Kidney (tissue), 14 donors: Measurements from ENCODE around the gene CD34. TPM values are rescaled to one million over a fixed set of nuclear protein-coding genes. Genes with fewer than 3 reads are reported as not detected.

Experiments
- DNase-seq, 5 donors: peaks; one replicate each; pipeline ENCODE4 v3.0.0-alpha.2; 2013 to 2020
- FAIRE-seq: peaks from 2 replicates; lab custom pipeline; 2012; peaks lifted over from hg19 to GRCh38; lab: Jason Lieb, UNC
- H3K27ac ChIP-seq, 2 donors: one replicate each; pipeline ENCODE4 v1.7.0; 2013; ENCODE audit warnings: low read depth in 2 of 2, low read length in 2 of 2, inconsistent platforms in 1 of 2
- H3K27me3 ChIP-seq: one replicate; pipeline ENCODE4 v1.7.1; 2013; ENCODE audit warnings: low read length, inconsistent platforms; ENCODE audit not compliant: control insufficient read depth, insufficient read depth
- H3K36me3 ChIP-seq, 3 donors: one replicate each; pipeline versions ENCODE4 v1.7.0 to v1.7.1; 2013; ENCODE audit warnings: low read length in 3 of 3, control low read depth in 1 of 3, inconsistent platforms in 1 of 3; ENCODE audit not compliant: insufficient read depth in 3 of 3, control insufficient read depth in 2 of 3
- H3K4me1 ChIP-seq, 3 donors: one replicate each; pipeline versions ENCODE4 v1.7.0 to v1.7.1; 2013; ENCODE audit warnings: low read length in 3 of 3, inconsistent platforms in 1 of 3, low read depth in 1 of 3; ENCODE audit not compliant: control insufficient read depth in 2 of 3, insufficient read depth in 2 of 3
- H3K4me3 ChIP-seq, 3 donors: one replicate each; pipeline versions ENCODE4 v1.7.0 to v1.8.1; 2013; ENCODE audit warnings: low read length in 3 of 3, control low read depth in 1 of 3, inconsistent platforms in 1 of 3
- H3K9ac ChIP-seq, 3 donors: one replicate each; pipeline versions ENCODE4 v1.7.0 to v1.7.1; 2013; ENCODE audit warnings: low read length in 3 of 3, control low read depth in 1 of 3, inconsistent platforms in 1 of 3
- H3K9me3 ChIP-seq, 3 donors: one replicate each; pipeline versions ENCODE4 v1.7.0 to v1.7.1; 2013; ENCODE audit warnings: low read length in 3 of 3, control low read depth in 1 of 3, inconsistent platforms in 1 of 3; ENCODE audit not compliant: control insufficient read depth in 2 of 3, insufficient read depth in 1 of 3
- intact Hi-C: fragments of 100-400 bp; cut with DNase I; formaldehyde crosslinking; loops from one replicate; pipeline ENCODE4 v1.11.1; 2022
- polyA plus RNA-seq: library from polyadenylated mRNA; stranded (reverse); fragments of 350-450 nt; fragmentation: Illumina TruSeq; extraction: RNeasy Lipid Tissue Mini Kit (QIAGEN cat#74804); gene quantifications from one replicate; pipeline ENCODE4 v1.2.3, GENCODE V29; 2014; ENCODE audit warnings: low read depth, low replicate concordance; ENCODE audit not compliant: insufficient read depth
- total RNA-seq: library from RNA; stranded (reverse); fragmentation: NEBNext Ultra II Directional; extraction: Animal tissue kit (Norgen Biotek cat#: 25700); gene quantifications from one replicate; pipeline ENCODE4 v1.2.1, GENCODE V29; 2021
- TF ChIP-seq, protein P1 (sequence below): IDR thresholded peaks from 3 replicates; pipeline ENCODE4 v1.5.1; 2012; ENCODE audit warnings: mild to moderate bottlenecking, moderate library complexity, borderline replicate concordance; ENCODE audit not compliant: insufficient read depth; ENCODE audit errors: extremely low read depth
- donor health status: control.
- donor health status: control.
- donor health status: control.
- donor health status: control.
- donor health status: control.
- donor health status: DM: yes; HTN: yes; CAD: no.
- donor health status: Normal renal cell carcinoma (clear cell type).

CD34 gene
- total and polyA plus RNA-seq, 2 donors from 2014 or later, result 50.9 to 69.4 TPM

DNA sequence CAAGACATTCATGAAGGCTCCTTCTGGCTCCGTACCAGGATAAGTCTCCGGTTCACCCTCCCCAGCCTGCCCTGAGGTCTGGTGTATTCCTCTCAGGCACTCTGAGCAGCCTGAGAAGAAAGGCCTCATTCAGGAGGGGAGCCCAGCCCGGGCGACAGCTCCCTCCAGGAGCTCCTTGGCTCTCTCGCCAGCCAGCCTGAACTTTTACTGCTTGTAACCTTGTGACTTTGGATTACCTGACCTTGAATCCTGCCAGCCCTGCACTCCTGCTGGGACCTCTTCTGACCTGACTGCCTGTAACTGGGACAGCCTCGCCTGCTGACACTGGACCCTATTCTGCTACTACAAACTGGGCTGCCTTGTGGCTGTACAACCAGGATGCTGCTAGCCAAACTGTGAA is 65.8 kb downstream of the CD34 start:
- H3K9ac ChIP-seq, result no peak overlapping the region

DNA sequence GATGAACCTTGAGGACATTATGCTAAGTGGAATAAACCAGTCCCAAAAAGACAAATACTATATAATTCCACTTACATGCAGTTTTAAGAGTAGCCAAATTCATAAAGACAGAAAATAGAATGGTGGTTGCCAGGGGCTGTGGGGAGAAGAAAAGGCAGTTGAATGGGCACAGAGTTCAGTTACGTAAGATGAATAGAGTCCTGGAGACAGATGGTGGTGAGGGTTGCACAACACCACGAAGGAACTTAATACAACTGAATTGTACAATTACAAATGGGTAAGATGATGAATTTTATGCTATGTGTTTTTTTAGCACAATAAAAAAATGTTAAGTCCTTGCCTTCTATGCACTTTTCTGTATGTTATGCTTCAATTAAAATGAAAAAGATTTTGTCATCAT is 66.6 kb downstream of the CD34 start:
- no peak for FAIRE-seq
- peaks cover 0 to 24% (median 20%) of the 10 kb centered on the region in 3 donors for H3K4me1 ChIP-seq
- H3K9ac ChIP-seq, result no peak overlapping the region

More for the DNA sequence above, 65.8 kb downstream of the CD34 start:
- peaks cover 0 to 11% (median 0%) of the 10 kb centered on the region in 3 donors for H3K36me3 ChIP-seq
- no peak overlapping the region for H3K4me3 ChIP-seq
- no peaks in the 10 kb centered on the region for H3K27me3 ChIP-seq
- no peak for FAIRE-seq
- TF ChIP-seq, protein P1, sequence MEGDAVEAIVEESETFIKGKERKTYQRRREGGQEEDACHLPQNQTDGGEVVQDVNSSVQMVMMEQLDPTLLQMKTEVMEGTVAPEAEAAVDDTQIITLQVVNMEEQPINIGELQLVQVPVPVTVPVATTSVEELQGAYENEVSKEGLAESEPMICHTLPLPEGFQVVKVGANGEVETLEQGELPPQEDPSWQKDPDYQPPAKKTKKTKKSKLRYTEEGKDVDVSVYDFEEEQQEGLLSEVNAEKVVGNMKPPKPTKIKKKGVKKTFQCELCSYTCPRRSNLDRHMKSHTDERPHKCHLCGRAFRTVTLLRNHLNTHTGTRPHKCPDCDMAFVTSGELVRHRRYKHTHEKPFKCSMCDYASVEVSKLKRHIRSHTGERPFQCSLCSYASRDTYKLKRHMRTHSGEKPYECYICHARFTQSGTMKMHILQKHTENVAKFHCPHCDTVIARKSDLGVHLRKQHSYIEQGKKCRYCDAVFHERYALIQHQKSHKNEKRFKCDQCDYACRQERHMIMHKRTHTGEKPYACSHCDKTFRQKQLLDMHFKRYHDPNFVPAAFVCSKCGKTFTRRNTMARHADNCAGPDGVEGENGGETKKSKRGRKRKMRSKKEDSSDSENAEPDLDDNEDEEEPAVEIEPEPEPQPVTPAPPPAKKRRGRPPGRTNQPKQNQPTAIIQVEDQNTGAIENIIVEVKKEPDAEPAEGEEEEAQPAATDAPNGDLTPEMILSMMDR, result no peak
- H3K9me3 ChIP-seq, result no peaks in the 10 kb centered on the region
- peaks cover 0 to 31% (median 24%) of the 10 kb centered on the region in 3 donors for H3K4me1 ChIP-seq
- intact Hi-C loops, result no loop called here
- H3K27ac ChIP-seq, result peak overlapping the region; percentile 29 to 52
- DNase-seq, result no peak

DNA sequence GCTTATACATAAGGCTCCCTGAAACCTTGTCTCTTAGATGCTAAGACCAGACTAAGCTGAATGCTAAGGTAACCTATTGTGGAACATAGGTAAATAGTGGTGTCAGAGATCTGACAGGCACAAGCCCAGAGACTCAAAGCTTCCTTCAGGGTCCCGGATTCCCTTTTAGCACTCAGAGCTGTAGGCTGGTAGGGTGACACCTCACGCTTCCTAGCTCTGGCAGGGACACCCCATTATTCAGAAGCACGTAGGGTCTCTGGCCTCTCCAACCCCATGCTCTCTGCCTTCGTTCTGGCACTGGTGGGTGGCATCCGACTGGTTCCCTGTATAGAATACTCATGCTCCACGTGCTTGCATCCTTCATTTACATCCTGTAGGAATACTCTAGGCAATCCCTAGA is 68.4 kb downstream of the CD34 start:
- H3K36me3 ChIP-seq, result peaks cover 0 to 10% (median 0%) of the 10 kb centered on the region in 3 donors
- DNase-seq (no peak), FAIRE-seq (no peak)
- H3K4me1 ChIP-seq, result peaks cover 0 to 24% (median 18%) of the 10 kb centered on the region in 3 donors
- TF ChIP-seq, protein P1, result no peak
- H3K4me3 ChIP-seq, result no peak overlapping the region
- H3K9ac ChIP-seq, result no peak overlapping the region
- intact Hi-C loops, result no loop called here
- no peaks in the 10 kb centered on the region for H3K27me3 ChIP-seq
- no peaks in the 10 kb centered on the region for H3K9me3 ChIP-seq
- H3K27ac ChIP-seq, result peak overlapping the region in 1 of 2 donors; percentile 10

More for the DNA sequence above, 66.6 kb downstream of the CD34 start:
- TF ChIP-seq, protein P1, result no peak
- Histone ChIP-seq H3K27ac (no peak overlapping the region), H3K36me3 (peaks cover 0 to 10% (median 0%) of the 10 kb centered on the region in 3 donors), H3K9me3 (no peaks in the 10 kb centered on the region), H3K27me3 (no peaks in the 10 kb centered on the region), H3K4me3 (no peak overlapping the region)
- intact Hi-C loops, result no loop called here
- DNase-seq, result no peak

DNA sequence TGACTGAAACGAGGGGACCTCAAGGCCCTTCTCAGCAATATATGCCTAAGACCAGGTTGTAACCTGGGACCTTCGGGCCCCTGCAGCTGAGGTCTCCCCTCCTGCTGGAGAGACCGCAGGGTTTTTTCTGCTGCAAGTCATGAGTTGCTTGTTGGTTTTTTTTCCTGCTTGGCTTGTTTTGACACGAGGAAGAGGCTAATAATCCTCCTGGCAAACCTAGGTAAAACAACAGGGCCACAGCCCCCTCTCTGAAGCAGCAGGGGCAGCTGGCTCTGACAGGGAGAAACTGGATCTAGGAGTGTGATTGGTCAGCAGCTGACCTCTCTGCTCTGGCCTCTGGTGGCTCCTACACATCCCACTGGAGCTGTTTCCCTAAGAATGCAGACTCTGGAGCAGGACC is 69.0 kb downstream of the CD34 start:
- Histone ChIP-seq H3K9ac (no peak overlapping the region), H3K36me3 (peaks cover 0 to 10% (median 0%) of the 10 kb centered on the region in 3 donors), H3K27ac (no peak overlapping the region), H3K4me1 (peaks cover 0 to 26% (median 24%) of the 10 kb centered on the region in 3 donors), H3K9me3 (no peaks in the 10 kb centered on the region), H3K4me3 (no peak overlapping the region), H3K27me3 (no peaks in the 10 kb centered on the region)
- TF ChIP-seq, protein P1, result no peak
- intact Hi-C loops, result no loop called here
- FAIRE-seq, result no peak
- peak in 3 of 5 donors; percentile 43 to 65 (median 53) for DNase-seq
